Kidney glomerular epithelial cell (primary cell): ENCODE results near the gene PC.

ENCODE experiments used
- DNase-seq: peaks from one replicate; lab custom pipeline; 2025; lab: John Stamatoyannopoulos, UW

Gene PC

GRCh38 chr11:66853242-66854229 is 104.6 kb downstream of the PC start:
- no peak for DNase-seq

GRCh38 chr11:66852466-66853241 is 105.5 kb downstream of the PC start:
- no peak for DNase-seq

- no peak for DNase-seq
These were observed 106.3 kb downstream of the PC start for GRCh38 chr11:66851698-66852465.

GRCh38 chr11:66851239-66851596 is 107.0 kb downstream of the PC start:
- no peak for DNase-seq

- no peak for DNase-seq
These were observed 107.5 kb downstream of the PC start for GRCh38 chr11:66850588-66851238.

- no peak for DNase-seq
These were observed 108.0 kb downstream of the PC start for GRCh38 chr11:66850235-66850587.

GRCh38 chr11:66849501-66850234 is 108.5 kb downstream of the PC start:
- DNase-seq: no peak

GRCh38 chr11:66848671-66849500 is 109.3 kb downstream of the PC start:
- DNase-seq: no peak

- DNase-seq: no peak
These were observed 110.5 kb downstream of the PC start for GRCh38 chr11:66847461-66848232.

- DNase-seq: no peak
These were observed 111.5 kb downstream of the PC start for GRCh38 chr11:66846671-66847091.

GRCh38 chr11:66845876-66846212 is 112.3 kb downstream of the PC start:
- no peak for DNase-seq

- DNase-seq: no peak
These were observed 112.9 kb downstream of the PC start for GRCh38 chr11:66845143-66845875.

- DNase-seq: no peak
These were observed 113.6 kb downstream of the PC start for GRCh38 chr11:66844496-66845142.

- DNase-seq: no peak
These were observed 114.2 kb downstream of the PC start for GRCh38 chr11:66843776-66844495.

- DNase-seq: peak; percentile 69
These were observed 115.0 kb downstream of the PC start, which contains the start of gene RCE1 for GRCh38 chr11:66842896-66843775. RCE1 (plus strand) TSS chr11:66843441; CDS start chr11:66843456, 15 bp downstream.

- no peak for DNase-seq
These were observed 115.7 kb downstream of the PC start for GRCh38 chr11:66842501-66842895.
